H9 (cell line): ENCODE results near the gene DUSP28. TPM values are rescaled to one million over a fixed set of nuclear protein-coding genes. Genes with fewer than 3 reads are reported as not detected.

Experiments used
- DNase-seq: peaks from one replicate; pipeline ENCODE4 v3.0.0-alpha.2; 2017
- H2AFZ ChIP-seq: one replicate; pipeline ENCODE4 v1.6.1; 2013; ENCODE audit warnings: mild to moderate bottlenecking, low read length, control low read depth, moderate library complexity
- H2AK5ac ChIP-seq: 2 replicates; pipeline ENCODE4 v1.6.1; 2013; ENCODE audit warnings: low read length, control low read depth, mixed read lengths; ENCODE audit not compliant: insufficient read length
- H2BK120ac ChIP-seq: one replicate; pipeline ENCODE4 v1.6.1; 2013; ENCODE audit warnings: low read depth, mild to moderate bottlenecking, low read length, control low read depth, inconsistent platforms; ENCODE audit not compliant: poor library complexity, severe bottlenecking
- H2BK12ac ChIP-seq: 2 replicates; pipeline ENCODE4 v1.6.1; 2013; ENCODE audit warnings: low read length, control low read depth, mixed read lengths, low read depth; ENCODE audit not compliant: insufficient read length
- H2BK15ac ChIP-seq: 2 replicates; pipeline ENCODE4 v1.6.1; 2013; ENCODE audit warnings: low read depth, low read length, control low read depth
- H2BK20ac ChIP-seq: one replicate; pipeline ENCODE4 v1.6.1; 2013; ENCODE audit warnings: low read depth, mild to moderate bottlenecking, low read length, control low read depth, inconsistent platforms; ENCODE audit not compliant: poor library complexity, severe bottlenecking
- H2BK5ac ChIP-seq: 2 replicates; pipeline ENCODE4 v1.6.1; 2013; ENCODE audit warnings: low read length, control low read depth, mixed read lengths; ENCODE audit not compliant: insufficient read length
- H3K14ac ChIP-seq: 2 replicates; pipeline ENCODE4 v1.6.1; 2013; ENCODE audit warnings: low read length, control low read depth; ENCODE audit not compliant: insufficient read depth
- H3K18ac ChIP-seq: 2 replicates; pipeline ENCODE4 v1.6.1; 2013; ENCODE audit warnings: low read depth, mild to moderate bottlenecking, mixed read lengths, low read length, control low read depth; ENCODE audit not compliant: insufficient read length
- H3K23ac ChIP-seq: 2 replicates; pipeline ENCODE4 v1.6.1; 2013; ENCODE audit warnings: low read length, control low read depth, mixed read lengths, low read depth; ENCODE audit not compliant: insufficient read length
- H3K23me2 ChIP-seq: 2 replicates; pipeline ENCODE4 v1.6.1; 2013; ENCODE audit warnings: low read depth, mild to moderate bottlenecking, mixed read lengths, low read length, control low read depth; ENCODE audit not compliant: insufficient read length, poor library complexity, severe bottlenecking
- H3K27ac ChIP-seq: 2 replicates; pipeline ENCODE4 v1.5.1; 2013; ENCODE audit warnings: low read length, control low read depth, mixed read lengths, low read depth; ENCODE audit not compliant: insufficient read length
- H3K27me3 ChIP-seq: 2 replicates; pipeline ENCODE4 v1.6.1; 2013; ENCODE audit warnings: low read length, control low read depth, inconsistent platforms; ENCODE audit not compliant: insufficient read depth
- H3K4ac ChIP-seq: 2 replicates; pipeline ENCODE4 v1.6.1; 2013; ENCODE audit warnings: low read depth, mild to moderate bottlenecking, control low read depth, inconsistent platforms, low read length, moderate library complexity
- H3K4me1 ChIP-seq: 2 replicates; pipeline ENCODE4 v1.6.1; 2013; ENCODE audit warnings: low read length, control low read depth, inconsistent platforms; ENCODE audit not compliant: insufficient read depth
- H3K4me2 ChIP-seq: 2 replicates; pipeline ENCODE4 v1.6.1; 2013; ENCODE audit warnings: low read length, control low read depth, mixed read lengths; ENCODE audit not compliant: insufficient read length, insufficient read depth
- H3K56ac ChIP-seq: 2 replicates; pipeline ENCODE4 v1.6.1; 2013; ENCODE audit warnings: low read depth, mild to moderate bottlenecking, mixed read lengths, low read length, control low read depth; ENCODE audit not compliant: insufficient read length
- H3K79me1 ChIP-seq: 2 replicates; pipeline ENCODE4 v1.6.1; 2013; ENCODE audit warnings: low read depth, mild to moderate bottlenecking, moderate library complexity, low read length, control low read depth, inconsistent platforms; ENCODE audit not compliant: insufficient read depth, poor library complexity, severe bottlenecking
- H3K79me2 ChIP-seq: 2 replicates; pipeline ENCODE4 v1.6.1; 2013; ENCODE audit warnings: low read length, control low read depth, inconsistent platforms; ENCODE audit not compliant: insufficient read depth
- H3K9ac ChIP-seq: 2 replicates; pipeline ENCODE4 v1.6.1; 2013; ENCODE audit warnings: low read length, control low read depth, mixed read lengths; ENCODE audit not compliant: insufficient read length; ENCODE audit errors: extremely low read depth
- H3K9me3 ChIP-seq: one replicate; pipeline ENCODE4 v1.6.1; 2013; ENCODE audit warnings: low read depth, low read length, inconsistent platforms; ENCODE audit not compliant: control insufficient read depth
- H3T11ph ChIP-seq: one replicate; pipeline ENCODE4 v1.6.1; 2013; ENCODE audit warnings: mild to moderate bottlenecking, low read length, control low read depth, inconsistent platforms
- H4K20me1 ChIP-seq: one replicate; pipeline ENCODE4 v1.6.1; 2013; ENCODE audit not compliant: control insufficient read depth, insufficient read length, insufficient read depth
- H4K5ac ChIP-seq: 2 replicates; pipeline ENCODE4 v1.6.1; 2013; ENCODE audit warnings: low read depth, mild to moderate bottlenecking, mixed read lengths, low read length, control low read depth; ENCODE audit not compliant: insufficient read length
- H4K8ac ChIP-seq: replicated peaks from 2 replicates; pipeline ENCODE4 v1.6.1; 2013; ENCODE audit warnings: low read length, control low read depth, mixed read lengths, low read depth; ENCODE audit not compliant: insufficient read length
- H4K91ac ChIP-seq: 2 replicates; pipeline ENCODE4 v1.6.1; 2013; ENCODE audit warnings: low read depth, mild to moderate bottlenecking, moderate library complexity, mixed read lengths, low read length, control low read depth; ENCODE audit not compliant: insufficient read length
- H3K27ac Mint-ChIP-seq, 3 experiments: 2 replicates in 2 of 3; 3 replicates in 1 of 3; pipeline ENCODE4 v1.8.0; 2020 to 2021; ENCODE audit warnings: mixed read lengths in 3 of 3, mild to moderate bottlenecking in 1 of 3, moderate library complexity in 1 of 3
- H3K27me3 Mint-ChIP-seq: 2 replicates; pipeline ENCODE4 v1.8.0; 2021; ENCODE audit warnings: low read depth, mild to moderate bottlenecking, moderate library complexity, mixed read lengths
- H3K36me3 Mint-ChIP-seq, 3 experiments: 2 replicates in 2 of 3; 3 replicates in 1 of 3; pipeline ENCODE4 v1.8.0; 2020 to 2021; ENCODE audit warnings: low read depth in 3 of 3, mixed read lengths in 3 of 3; ENCODE audit not compliant: insufficient read depth in 1 of 3
- H3K4me1 Mint-ChIP-seq, 2 experiments: 2 replicates each; pipeline ENCODE4 v1.8.0; 2020; ENCODE audit warnings: mixed read lengths in 2 of 2
- H3K4me3 Mint-ChIP-seq, 2 experiments: 2 replicates in 1 of 2; 3 replicates in 1 of 2; pipeline ENCODE4 v1.8.0; 2020 to 2021; ENCODE audit warnings: mild to moderate bottlenecking in 2 of 2, mixed read lengths in 2 of 2, moderate library complexity in 1 of 2
- H3K9me3 Mint-ChIP-seq, 2 experiments: 2 replicates in 1 of 2; 3 replicates in 1 of 2; pipeline ENCODE4 v1.8.0; 2020; ENCODE audit warnings: mild to moderate bottlenecking in 2 of 2, mixed read lengths in 2 of 2, moderate library complexity in 1 of 2
- CTCF ChIP-seq: fragments of 200-600 bp; sonication (generic); conservative IDR thresholded peaks from 3 replicates; pipeline ENCODE4 v1.8.0; 2021; ENCODE audit warnings: antibody characterized with exemption, mild to moderate bottlenecking
- WGBS: extraction: QIAGEN DNeasy Blood & Tissue Kit; methylation state at CpG from one replicate; pipeline ENCODE4 v1.1.7; 2013; ENCODE audit warnings: missing lambda C conversion rate, low lambda C conversion rate, mixed read lengths; ENCODE audit not compliant: insufficient read length; ENCODE audit errors: extremely low coverage; 5-methylcytosine and 5-hydroxymethylcytosine counted together
- total RNA-seq: library from RNA; stranded (reverse); gene quantifications from 2 replicates; pipeline ENCODE4 v1.2.1, GENCODE V29; 2021

DUSP28 gene
- total RNA-seq, 1 experiment from 2014 or later, result 1.6 TPM

- no peak overlapping the region for H3K27ac ChIP-seq
- H3K9me3 Mint-ChIP-seq, result 0 out of 5 replicates have a peak, but pooled peaks cover 0 to 2% of the 10 kb centered on the region in 2 experiments
- no peak overlapping the region for H2BK12ac ChIP-seq
- no peak overlapping the region for H3T11ph ChIP-seq
- H3K23me2 ChIP-seq, result no peaks in the 10 kb centered on the region
- no peaks in the 10 kb centered on the region for H3K79me1 ChIP-seq
- no peak overlapping the region for H3K4me3 Mint-ChIP-seq
- no peaks in the 10 kb centered on the region for H3K36me3 Mint-ChIP-seq
- H4K20me1 ChIP-seq, result no peaks in the 10 kb centered on the region
- H3K9ac ChIP-seq, result no peak overlapping the region
- no peak overlapping the region for H3K56ac ChIP-seq
- no peak overlapping the region for H3K18ac ChIP-seq
- H3K4me1 Mint-ChIP-seq, result peaks cover 0 to 2% of the 10 kb centered on the region in 2 experiments; a peak in 1 of 4 replicates
- H3K14ac ChIP-seq, result no peak overlapping the region; the same call in 1 of the 2 replicates
- H2AK5ac ChIP-seq, result no peak overlapping the region
- H2AFZ ChIP-seq, result no peak overlapping the region
- H3K4me1 ChIP-seq, result no peaks in the 10 kb centered on the region
- H2BK120ac ChIP-seq, result no peak overlapping the region
- H2BK20ac ChIP-seq, result no peak overlapping the region
- H3K27ac Mint-ChIP-seq, result no peak overlapping the region
- H3K9me3 ChIP-seq, result no peaks in the 10 kb centered on the region
- WGBS, result no CpG with 5 or more reads among the region's 12 CpGs
- H3K4me2 ChIP-seq, result no peak overlapping the region
- H3K27me3 Mint-ChIP-seq, result peaks cover 3% of the 10 kb centered on the region
- no peaks in the 10 kb centered on the region for H3K79me2 ChIP-seq
- H2BK15ac ChIP-seq, result no peak overlapping the region
- H3K27me3 ChIP-seq, result no peaks in the 10 kb centered on the region
- no peak overlapping the region for H4K91ac ChIP-seq
- no peak overlapping the region for H3K23ac ChIP-seq
- no peak for DNase-seq
- no peak overlapping the region for H2BK5ac ChIP-seq
- no peak overlapping the region for H4K5ac ChIP-seq
- TF ChIP-seq CTCF, result no peak
- H3K4ac ChIP-seq, result no peak overlapping the region
- H4K8ac ChIP-seq, result no peak overlapping the region
Observed at GRCh38 chr2:240510513-240511210, 49.5 kb upstream of the DUSP28 start.
